LNCaP clone FGC (cell line): ENCODE results near the gene NR2C2.

Source experiments
- DNase-seq: peaks from one replicate; pipeline ENCODE4 v3.0.0-alpha.2; 2011; ENCODE audit warnings: low read depth
- H3K4me3 ChIP-seq: 2 replicates; pipeline ENCODE4 v1.5.1; 2011; ENCODE audit warnings: mild to moderate bottlenecking, low read depth, low read length, control low read depth
- TF ChIP-seq, protein P1 (sequence below): IDR thresholded peaks from 2 replicates; pipeline ENCODE4 v1.5.1; 2012; ENCODE audit warnings: mild to moderate bottlenecking; ENCODE audit not compliant: control insufficient read depth, insufficient read depth; ENCODE audit errors: extremely low read depth

The NR2C2 gene

DNA sequence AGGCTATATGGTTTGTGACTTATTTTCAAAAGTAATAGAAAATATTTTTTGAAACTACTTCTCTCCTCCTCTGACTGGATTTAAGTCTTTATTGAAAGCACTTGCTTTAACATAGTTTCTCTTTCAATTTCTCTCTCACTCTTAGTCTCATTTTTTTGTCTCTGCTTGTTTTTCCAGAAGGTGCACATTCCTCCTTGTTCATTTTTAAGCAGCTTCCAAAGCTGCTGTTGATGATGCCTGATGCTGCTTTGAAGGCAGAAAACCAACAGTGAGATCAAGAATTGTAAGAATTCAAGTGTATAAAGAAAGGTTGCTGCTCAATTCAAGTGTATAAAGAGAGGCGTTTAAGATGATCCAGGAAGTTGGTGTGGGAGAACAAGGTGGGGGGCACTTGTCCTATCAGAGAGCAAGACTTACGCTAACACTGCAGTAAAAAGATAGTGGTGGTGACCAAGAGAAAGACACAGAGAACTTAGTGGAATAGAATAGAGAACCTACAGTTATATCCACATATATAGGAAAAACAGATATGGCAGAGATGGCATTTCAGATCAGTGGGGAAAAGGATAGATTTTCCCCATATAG is 12.1 kb downstream of the NR2C2 start:
- TF ChIP-seq, protein P1, sequence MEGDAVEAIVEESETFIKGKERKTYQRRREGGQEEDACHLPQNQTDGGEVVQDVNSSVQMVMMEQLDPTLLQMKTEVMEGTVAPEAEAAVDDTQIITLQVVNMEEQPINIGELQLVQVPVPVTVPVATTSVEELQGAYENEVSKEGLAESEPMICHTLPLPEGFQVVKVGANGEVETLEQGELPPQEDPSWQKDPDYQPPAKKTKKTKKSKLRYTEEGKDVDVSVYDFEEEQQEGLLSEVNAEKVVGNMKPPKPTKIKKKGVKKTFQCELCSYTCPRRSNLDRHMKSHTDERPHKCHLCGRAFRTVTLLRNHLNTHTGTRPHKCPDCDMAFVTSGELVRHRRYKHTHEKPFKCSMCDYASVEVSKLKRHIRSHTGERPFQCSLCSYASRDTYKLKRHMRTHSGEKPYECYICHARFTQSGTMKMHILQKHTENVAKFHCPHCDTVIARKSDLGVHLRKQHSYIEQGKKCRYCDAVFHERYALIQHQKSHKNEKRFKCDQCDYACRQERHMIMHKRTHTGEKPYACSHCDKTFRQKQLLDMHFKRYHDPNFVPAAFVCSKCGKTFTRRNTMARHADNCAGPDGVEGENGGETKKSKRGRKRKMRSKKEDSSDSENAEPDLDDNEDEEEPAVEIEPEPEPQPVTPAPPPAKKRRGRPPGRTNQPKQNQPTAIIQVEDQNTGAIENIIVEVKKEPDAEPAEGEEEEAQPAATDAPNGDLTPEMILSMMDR: no peak
- DNase-seq: no peak
- no peak overlapping the region for H3K4me3 ChIP-seq

DNA sequence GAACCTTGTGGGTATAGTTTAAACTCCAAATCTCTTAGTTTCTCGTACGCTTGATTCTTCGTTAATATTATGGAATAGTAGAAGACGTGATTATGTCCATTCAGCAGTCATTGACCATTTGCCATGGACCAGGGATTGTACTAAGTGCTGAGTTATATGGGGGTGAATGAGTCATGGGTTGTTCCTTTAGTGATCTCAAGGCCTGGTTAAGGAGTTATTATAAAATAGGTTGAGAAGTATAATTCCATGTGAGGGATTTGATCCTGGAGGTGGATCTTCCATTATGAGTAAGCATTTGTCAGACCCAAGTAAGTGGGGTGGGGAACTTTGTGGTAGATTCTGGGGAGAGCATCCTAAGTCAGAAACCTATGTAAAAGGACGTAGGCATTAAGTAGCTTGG is 15.4 kb downstream of the NR2C2 start:
- TF ChIP-seq, protein P1: no peak
- no peak overlapping the region for H3K4me3 ChIP-seq

DNA sequence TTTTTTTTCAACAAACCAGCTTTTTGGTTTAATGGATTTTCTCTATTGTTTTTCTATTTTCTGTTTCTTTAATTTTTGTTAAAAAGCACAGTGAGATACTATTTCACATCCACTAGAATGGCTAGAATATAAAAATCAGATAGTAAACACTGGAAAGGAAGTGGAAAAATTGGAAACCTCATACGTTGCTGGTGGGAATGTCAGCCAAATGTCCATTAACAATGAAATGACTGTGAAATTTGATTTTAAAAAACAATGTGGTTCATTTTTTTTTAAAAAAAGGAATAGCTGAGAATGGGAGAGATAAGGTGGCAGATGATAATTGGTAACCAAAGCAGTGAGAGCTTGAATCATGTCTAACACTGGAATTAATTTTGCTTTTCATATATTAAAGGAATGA is 19.9 kb downstream of the NR2C2 start:
- TF ChIP-seq, protein P1: no peak
- no peak overlapping the region for H3K4me3 ChIP-seq
- no peak for DNase-seq

More for the DNA sequence above, 15.4 kb downstream of the NR2C2 start:
- no peak for DNase-seq

DNA sequence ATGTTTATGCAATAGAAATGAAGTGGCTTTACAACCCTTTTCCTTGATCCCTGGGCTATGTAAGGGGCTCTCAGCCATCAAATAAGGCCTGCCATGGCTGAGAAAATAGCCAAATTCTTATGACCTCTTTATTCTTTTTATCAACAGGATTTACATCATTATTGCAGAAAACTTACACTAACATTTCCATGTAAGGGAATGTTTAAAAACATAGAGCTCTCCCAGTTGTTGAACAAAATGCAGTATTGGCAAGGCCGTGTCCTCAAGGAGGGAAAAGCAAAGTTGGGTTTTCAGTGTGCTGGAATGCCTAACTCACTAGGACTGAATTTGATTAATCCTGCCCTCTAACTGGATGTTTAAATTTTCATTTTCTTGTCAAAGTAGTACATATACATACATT is 22.3 kb downstream of the NR2C2 start:
- TF ChIP-seq, protein P1: no peak
- DNase-seq: no peak
- no peak overlapping the region for H3K4me3 ChIP-seq

DNA sequence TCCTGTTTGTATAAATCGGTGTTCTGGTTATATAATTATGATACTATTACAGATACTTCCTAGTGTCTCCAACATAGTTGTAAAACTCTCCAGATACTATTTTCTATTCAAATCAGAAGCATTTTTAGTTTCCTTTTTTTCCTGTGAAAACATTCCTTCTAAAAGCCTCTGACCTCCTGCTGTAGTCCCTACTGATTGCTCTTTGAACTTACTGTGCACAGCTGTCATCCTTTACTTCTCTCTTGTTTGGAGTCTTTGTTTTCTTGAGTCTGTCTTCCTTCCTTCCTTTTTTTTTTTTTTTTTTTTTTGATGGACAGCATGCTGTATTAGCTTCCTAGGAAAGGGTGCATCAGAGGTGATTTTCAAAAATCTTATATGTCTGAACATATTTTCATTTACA is 28.9 kb downstream of the NR2C2 start:
- no peak for DNase-seq
- TF ChIP-seq, protein P1: no peak

DNA sequence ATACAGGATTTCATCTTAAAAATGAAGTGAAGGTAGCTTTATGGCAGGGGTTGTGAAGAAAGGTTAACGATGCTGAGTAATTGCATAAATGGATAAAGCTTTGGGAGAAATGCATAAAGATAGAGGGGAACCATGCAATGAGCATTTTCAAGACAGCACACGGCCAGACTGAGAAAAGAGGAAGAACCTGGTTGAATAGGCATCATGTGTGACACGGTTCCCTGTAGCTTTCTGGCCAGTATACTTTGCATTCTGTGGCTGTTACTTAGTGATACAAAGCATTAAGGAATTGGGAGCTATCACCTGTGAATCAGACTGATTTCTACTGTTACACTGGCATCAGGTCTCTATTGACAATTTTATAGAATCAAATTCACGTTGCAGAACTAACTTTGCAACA is 33.3 kb downstream of the NR2C2 start:
- TF ChIP-seq, protein P1: no peak
- no peak for DNase-seq
- no peak overlapping the region for H3K4me3 ChIP-seq

More for the DNA sequence above, 28.9 kb downstream of the NR2C2 start:
- no peak overlapping the region for H3K4me3 ChIP-seq

DNA sequence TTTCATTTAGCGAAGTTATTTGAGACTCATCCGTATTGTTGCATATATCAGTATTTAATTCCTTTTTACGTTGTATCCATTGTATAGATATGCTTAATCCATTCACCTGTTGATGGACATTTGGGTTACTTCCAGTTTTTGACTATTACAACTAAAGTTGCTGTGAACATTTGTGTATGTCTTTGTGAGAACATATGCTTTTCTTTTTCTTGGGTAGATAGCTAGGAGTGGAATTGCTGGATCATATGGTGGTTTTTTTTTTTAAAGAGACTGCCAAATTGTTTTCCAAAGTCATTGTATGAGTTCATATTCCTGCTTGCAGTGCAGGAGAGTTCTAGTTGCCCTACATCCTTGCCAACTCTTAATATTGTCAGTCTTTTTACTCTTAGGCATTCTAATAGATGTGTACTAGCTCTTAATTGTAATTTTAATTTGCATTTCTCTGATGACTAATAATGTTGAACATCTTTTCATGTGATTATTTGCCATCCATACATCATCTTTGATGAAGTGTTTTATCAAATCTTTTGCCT is 37.3 kb downstream of the NR2C2 start:
- TF ChIP-seq, protein P1: no peak
- no peak overlapping the region for H3K4me3 ChIP-seq
- no peak for DNase-seq
